Ovary (tissue), 3 donors: ENCODE data around the gene LCE3A.

Experiments used
- POLR2A ChIP-seq: fragments of 450-650 bp; IDR thresholded peaks from one replicate; pipeline ENCODE4 v1.6.1; 2017; ENCODE audit warnings: antibody characterized with exemption, mild to moderate bottlenecking, moderate library complexity
- TF ChIP-seq, protein P1 (sequence below), 3 donors: fragments of 450-650 bp in 2 of 3; fragments of 200-600 bp in 1 of 3; IDR thresholded peaks; one replicate each; pipeline versions ENCODE4 v1.5.1 to v1.8.0; 2016 to 2022; ENCODE audit warnings: antibody characterized with exemption in 3 of 3, mild to moderate bottlenecking in 1 of 3
- donor health status: DM: no; HTN: no; CAD: no.

DNA sequence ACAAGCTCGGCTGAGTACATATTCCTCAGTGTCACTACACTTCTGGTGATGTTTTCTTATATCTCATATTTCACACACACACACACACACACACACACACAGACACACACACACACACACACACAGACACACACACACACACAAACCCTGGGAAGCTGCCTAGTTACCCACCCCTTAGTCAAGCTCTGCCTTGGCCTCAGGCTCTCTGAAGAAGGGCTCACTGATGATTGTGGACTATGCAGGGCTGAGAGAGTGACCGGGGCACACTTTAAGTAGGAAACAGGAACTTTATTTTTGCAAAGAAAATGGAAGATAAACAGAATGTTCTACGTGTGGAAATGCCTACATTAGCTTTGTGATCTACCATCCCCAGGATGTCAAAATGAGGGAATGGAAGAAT is 21.0 kb upstream of the LCE3A start:
- TF ChIP-seq, protein P1, sequence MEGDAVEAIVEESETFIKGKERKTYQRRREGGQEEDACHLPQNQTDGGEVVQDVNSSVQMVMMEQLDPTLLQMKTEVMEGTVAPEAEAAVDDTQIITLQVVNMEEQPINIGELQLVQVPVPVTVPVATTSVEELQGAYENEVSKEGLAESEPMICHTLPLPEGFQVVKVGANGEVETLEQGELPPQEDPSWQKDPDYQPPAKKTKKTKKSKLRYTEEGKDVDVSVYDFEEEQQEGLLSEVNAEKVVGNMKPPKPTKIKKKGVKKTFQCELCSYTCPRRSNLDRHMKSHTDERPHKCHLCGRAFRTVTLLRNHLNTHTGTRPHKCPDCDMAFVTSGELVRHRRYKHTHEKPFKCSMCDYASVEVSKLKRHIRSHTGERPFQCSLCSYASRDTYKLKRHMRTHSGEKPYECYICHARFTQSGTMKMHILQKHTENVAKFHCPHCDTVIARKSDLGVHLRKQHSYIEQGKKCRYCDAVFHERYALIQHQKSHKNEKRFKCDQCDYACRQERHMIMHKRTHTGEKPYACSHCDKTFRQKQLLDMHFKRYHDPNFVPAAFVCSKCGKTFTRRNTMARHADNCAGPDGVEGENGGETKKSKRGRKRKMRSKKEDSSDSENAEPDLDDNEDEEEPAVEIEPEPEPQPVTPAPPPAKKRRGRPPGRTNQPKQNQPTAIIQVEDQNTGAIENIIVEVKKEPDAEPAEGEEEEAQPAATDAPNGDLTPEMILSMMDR (IDR thresholded peaks at IDR 0.05) = no peak
- TF ChIP-seq POLR2A = no peak
